GM12874 (cell line): ENCODE measurements around the gene HOXB8.

Experiments used
- TF ChIP-seq, protein P1 (sequence below): IDR thresholded peaks from 2 replicates; pipeline ENCODE4 v1.5.1; 2011; ENCODE audit warnings: low read depth, mild to moderate bottlenecking, control low read depth, low read length, moderate library complexity; ENCODE audit not compliant: insufficient read depth

The HOXB8 gene

DNA sequence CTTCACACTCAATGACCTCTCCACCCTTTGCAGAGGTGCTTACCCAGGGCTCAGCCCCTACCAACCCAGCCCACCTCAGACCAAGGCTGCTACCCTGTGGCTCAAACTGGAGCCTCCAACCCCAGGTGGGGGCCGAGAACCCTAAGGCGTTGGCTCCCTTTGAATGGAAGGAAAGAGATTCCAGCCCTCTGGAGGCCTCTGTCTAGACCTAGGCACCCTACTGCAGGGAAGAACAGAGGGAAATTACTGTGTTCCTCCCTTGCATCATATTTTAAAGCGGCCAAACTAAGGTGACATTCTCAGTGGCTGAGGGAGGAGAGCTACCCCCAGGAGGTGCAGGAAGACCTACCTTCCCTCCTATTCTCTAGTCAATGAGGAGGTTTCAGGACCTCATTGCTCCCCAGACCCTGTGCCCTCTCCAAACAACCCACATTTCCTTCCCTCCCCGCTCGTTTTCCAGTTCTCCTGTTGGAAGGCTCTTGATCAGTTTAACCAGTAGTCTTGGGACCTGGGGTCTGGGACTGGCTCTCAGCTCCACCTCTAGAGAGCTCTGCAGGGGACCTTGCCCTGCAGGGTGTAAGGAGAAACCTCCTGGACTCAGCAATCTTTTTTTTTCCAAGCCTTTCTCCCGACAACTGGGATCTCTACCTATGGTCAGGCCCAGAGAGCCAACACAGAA, 5.5 kb upstream of the HOXB8 start:
- TF ChIP-seq, protein P1, sequence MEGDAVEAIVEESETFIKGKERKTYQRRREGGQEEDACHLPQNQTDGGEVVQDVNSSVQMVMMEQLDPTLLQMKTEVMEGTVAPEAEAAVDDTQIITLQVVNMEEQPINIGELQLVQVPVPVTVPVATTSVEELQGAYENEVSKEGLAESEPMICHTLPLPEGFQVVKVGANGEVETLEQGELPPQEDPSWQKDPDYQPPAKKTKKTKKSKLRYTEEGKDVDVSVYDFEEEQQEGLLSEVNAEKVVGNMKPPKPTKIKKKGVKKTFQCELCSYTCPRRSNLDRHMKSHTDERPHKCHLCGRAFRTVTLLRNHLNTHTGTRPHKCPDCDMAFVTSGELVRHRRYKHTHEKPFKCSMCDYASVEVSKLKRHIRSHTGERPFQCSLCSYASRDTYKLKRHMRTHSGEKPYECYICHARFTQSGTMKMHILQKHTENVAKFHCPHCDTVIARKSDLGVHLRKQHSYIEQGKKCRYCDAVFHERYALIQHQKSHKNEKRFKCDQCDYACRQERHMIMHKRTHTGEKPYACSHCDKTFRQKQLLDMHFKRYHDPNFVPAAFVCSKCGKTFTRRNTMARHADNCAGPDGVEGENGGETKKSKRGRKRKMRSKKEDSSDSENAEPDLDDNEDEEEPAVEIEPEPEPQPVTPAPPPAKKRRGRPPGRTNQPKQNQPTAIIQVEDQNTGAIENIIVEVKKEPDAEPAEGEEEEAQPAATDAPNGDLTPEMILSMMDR: no peak

DNA sequence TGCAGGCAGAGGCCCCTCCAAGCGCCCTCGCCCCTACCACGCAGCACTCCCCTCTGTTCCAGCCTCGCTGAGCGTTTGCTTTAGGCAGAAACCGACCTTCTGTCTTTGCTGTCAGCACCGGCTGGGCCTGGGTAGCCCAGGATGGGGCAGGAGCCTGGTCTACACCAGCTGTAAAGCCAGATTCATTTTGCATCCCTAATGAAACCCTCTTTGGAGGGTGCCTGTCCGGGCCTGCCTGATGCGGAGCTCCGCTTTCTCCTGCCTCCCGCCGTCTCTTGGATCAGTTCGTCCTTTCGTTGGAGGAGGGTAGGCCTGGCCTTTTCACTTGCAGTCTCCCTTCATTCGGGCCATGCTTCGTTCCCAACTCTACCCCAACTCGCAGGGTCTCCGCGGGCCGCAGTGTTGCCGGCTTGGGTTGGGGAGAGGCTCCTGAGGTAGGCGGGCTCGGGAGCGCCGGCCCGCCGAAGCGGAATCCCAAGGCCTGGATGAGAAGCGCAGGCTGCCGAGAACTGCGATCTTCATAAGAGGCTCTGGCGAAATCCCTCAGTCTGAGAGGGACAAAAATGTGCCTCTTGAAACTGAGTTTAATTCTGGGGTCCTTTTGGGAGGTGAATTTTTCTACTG, 4.8 kb upstream of the HOXB8 start:
- TF ChIP-seq, protein P1: no peak

DNA sequence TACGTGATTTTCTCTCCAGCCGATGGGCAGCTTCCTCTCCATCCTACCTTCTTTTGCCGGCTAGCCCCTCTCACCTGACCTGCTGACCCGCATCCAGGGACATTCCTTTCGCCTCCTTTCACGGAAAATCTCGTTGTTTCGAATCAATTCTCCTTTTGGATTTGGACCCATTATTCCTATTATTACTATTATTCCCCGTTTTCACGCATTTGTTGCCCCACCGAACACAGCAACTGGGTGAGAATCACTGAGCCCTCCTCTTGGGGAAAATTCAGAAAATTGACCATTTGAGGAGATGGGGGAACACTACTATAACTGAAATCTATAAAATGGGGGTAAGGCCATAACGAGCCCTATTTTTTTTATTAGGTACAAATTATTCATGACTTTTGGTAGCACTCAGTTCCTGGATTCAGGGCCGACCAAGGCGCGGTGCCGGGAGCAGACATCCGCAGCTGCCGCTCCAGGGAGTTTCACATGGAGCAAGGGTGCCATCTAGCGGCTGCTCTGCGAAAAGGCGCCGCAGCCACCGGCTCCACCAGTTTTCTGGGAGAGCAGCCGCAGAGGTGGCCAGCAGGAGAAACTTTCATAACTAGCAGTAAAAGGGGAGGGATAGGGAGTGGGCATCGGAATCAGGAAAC, 3.3 kb upstream of the HOXB8 start:
- TF ChIP-seq, protein P1: peak; percentile 91

DNA sequence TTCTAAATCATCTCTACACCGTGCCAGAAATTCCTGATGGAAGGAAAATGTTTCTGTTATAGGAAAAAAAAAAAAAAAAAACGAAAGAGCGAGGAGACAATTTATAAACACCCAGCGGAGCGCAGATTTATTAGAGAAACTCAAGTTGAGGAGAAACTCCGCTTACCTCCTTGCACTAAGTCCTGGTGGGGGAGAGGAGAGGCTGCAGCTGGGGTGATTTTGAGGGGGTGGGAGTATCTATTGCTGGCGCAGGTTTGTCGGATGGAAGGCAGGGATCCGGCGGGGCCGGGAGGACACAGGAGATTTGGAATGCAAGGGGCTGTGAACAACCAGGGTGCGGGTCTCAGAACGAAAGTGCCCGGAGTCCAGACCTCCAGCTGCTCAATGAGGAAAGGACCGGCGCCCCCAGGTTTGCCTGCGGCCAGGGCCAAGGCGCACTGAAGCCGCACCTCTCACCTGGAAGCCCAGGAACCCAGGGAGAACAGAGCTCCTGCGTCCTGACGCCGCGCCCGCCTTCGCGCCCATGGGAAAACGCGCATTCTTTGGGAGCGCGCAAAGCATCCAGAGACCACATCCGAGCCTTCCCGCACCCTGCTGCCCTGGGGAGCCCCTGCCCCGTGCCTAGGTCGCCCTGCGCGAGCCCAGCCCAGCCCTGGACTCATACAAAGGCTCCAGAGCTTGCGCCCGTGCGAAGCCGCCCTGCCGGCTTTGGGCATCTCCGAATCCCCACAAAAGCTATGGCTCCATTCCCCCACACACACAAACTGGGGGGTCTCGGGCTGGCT, 2.6 kb upstream of the HOXB8 start:
- TF ChIP-seq, protein P1: no peak

DNA sequence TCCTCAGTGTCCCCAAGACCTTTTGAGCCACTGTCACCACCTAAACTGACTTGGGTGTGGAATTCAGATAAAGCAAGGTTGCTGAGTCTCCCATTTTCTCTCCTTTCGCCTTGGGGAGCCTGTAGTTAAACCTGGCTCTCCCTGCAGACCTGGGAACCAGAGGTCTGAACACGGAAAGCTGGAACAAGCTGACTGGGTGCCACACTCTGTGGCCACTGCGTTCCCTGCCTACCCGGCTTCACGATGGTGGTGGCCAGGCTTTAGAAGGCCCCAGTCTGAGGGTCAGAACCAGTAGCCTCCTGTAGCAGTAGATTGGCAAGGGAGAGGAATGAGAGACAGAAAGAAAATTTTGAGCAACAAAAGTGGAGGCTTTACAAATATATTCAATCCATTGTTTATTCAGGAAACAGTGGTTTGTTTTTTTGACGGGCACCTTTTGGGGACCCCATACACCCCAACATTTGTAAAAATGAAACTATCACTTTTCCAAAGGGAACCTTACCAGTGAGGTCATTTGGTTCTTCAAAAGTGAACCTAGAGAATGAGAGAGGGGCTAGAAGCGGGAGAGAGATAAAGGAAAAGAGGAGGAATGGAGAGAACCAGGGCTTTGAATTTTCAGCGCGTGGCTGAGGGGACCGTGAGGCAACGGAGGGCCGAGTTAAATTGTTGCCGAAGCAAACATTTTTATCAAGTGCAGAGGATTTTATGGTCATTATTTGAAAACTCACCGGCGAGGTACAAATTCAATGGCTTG, 1.8 kb upstream of the HOXB8 start:
- TF ChIP-seq, protein P1: no peak

DNA sequence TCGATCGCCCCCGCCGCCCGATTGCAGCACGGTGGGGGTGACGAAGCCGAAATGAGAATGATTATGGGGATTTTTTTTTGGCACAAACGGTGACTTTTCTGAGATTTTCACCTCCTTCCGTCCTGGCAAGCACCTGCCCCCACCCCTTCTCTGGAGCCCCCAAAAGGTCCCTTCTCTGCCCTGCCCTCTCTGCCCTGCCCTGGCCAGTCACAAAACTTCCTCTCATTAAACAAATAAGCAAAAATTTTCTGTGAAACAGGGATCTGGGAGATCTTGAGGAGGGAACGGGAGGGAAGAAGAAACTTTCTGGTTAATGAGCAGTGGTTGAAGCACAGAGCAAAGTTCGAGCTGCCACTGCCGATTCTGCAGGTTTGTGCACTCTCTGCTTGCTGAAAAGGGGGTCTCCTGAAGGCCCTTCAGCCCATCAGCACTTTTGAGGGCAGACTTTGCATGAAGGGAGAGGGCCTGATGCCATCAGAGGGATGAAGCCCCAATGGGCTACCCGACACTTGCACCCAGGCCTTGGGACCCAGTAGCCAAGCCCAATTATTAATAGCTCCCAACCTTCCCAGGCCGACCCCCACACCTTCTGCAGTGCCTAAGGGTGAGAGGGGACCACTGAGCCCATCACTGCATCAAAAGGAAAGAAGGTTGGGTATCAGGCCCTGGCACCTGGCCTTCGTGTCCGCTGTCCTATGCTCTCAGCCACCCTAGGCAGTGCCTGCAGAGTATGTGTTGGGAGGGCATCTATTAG, 1.0 kb upstream of the HOXB8 start:
- TF ChIP-seq, protein P1: no peak
